Measurements from ENCODE around the gene DYNC1I1. TPM values are rescaled to one million over a fixed set of nuclear protein-coding genes. Genes with fewer than 3 reads are reported as not detected.

Gene DYNC1I1
- 0.92 and 1.2 TPM in 2 replicates for polyA plus RNA-seq (2013)

- H4K91ac ChIP-seq (ENCODE audit: low read depth, low read length), result no peak within 1 kb of the TSS
- DNase-seq, result peak; percentile 44 to 60
- H3K79me2 ChIP-seq (ENCODE audit: control insufficient read depth, insufficient read depth, low read length, poor library complexity), result peaks cover 2% of the 10 kb centered on the region
- no peak within 1 kb of the TSS for H2AK5ac ChIP-seq (ENCODE audit: low read length)
- WGBS (ENCODE audit: extremely low coverage, insufficient coverage, insufficient read length), result no CpG with 5 or more reads among the region's 49 CpGs
- H2BK12ac ChIP-seq (ENCODE audit: low read length), result no peak within 1 kb of the TSS
- peak within 1 kb of the TSS; percentile 66 for H2AFZ ChIP-seq (ENCODE audit: insufficient read depth, low read length, poor library complexity)
- H3K9me3 ChIP-seq (ENCODE audit: insufficient read depth, low read depth, low read length), result no peaks in the 10 kb centered on the region
- peaks cover 5 to 9% of the 10 kb centered on the region in 2 experiments for H3K4me1 ChIP-seq (ENCODE audit: control insufficient read depth in 1 of 2, insufficient read depth in 2 of 2, low read length in 2 of 2)
- no peak within 1 kb of the TSS for H3K23ac ChIP-seq (ENCODE audit: low read length)
- no peak within 1 kb of the TSS for H2BK120ac ChIP-seq (ENCODE audit: insufficient read depth, low read length, poor library complexity)
- no peaks in the 10 kb centered on the region for H3K79me1 ChIP-seq (ENCODE audit: low read length)
- peaks cover 14% of the 10 kb centered on the region for H3K27me3 ChIP-seq (ENCODE audit: insufficient read depth, low read length)
- H3K9ac ChIP-seq (ENCODE audit: low read length), result peak within 1 kb of the TSS; percentile 37
- H3K27ac ChIP-seq (ENCODE audit: low read depth, low read length), result no peak within 1 kb of the TSS
- H3K4me3 ChIP-seq (ENCODE audit: low read depth, low read length), result peak within 1 kb of the TSS; percentile 77
- peak within 1 kb of the TSS; percentile 69 for H4K8ac ChIP-seq (ENCODE audit: low read depth, low read length)
- no peak within 1 kb of the TSS for H3K18ac ChIP-seq (ENCODE audit: low read length)
- no peaks in the 10 kb centered on the region for H3K36me3 ChIP-seq (ENCODE audit: control insufficient read depth in 1 of 2, insufficient read depth in 2 of 2, low read length in 2 of 2)
- no peak within 1 kb of the TSS for H4K12ac ChIP-seq (ENCODE audit: low read depth, low read length)
- H3K14ac ChIP-seq (ENCODE audit: low read length), result peak within 1 kb of the TSS; percentile 22
- H3K4me2 ChIP-seq (ENCODE audit: low read length), result peak within 1 kb of the TSS; percentile 91
- no peak within 1 kb of the TSS for H2BK5ac ChIP-seq (ENCODE audit: low read depth, low read length, poor library complexity)
- H3K4ac ChIP-seq (ENCODE audit: low read depth, low read length), result no peak within 1 kb of the TSS
Measured at GRCh38 chr7:95772298-95772770, at the start of gene DYNC1I1. TSS of gene DYNC1I1 (plus strand) at chr7:95772554. CDS start at chr7:95804730, 32,176 bp downstream.

GRCh38 chr7:95723583-95724180, 48.7 kb upstream of the DYNC1I1 start:
- no peaks in the 10 kb centered on the region for H3K79me2 ChIP-seq (ENCODE audit: control insufficient read depth, insufficient read depth, low read length, poor library complexity)
- H3K36me3 ChIP-seq (ENCODE audit: control insufficient read depth in 1 of 2, insufficient read depth in 2 of 2, low read length in 2 of 2), result no peaks in the 10 kb centered on the region
- no peak overlapping the region for H3K18ac ChIP-seq (ENCODE audit: low read length)
- no peaks in the 10 kb centered on the region for H3K79me1 ChIP-seq (ENCODE audit: low read length)
- H2BK120ac ChIP-seq (ENCODE audit: insufficient read depth, low read length, poor library complexity), result no peak overlapping the region
- no CpG with 5 or more reads among the region's 2 CpGs for WGBS (ENCODE audit: extremely low coverage, insufficient coverage, insufficient read length)
- no peak overlapping the region for H4K8ac ChIP-seq (ENCODE audit: low read depth, low read length)
- no peak overlapping the region for H2AFZ ChIP-seq (ENCODE audit: insufficient read depth, low read length, poor library complexity)
- no peaks in the 10 kb centered on the region for H3K9me3 ChIP-seq (ENCODE audit: insufficient read depth, low read depth, low read length)
- H2BK5ac ChIP-seq (ENCODE audit: low read depth, low read length, poor library complexity), result no peak overlapping the region
- no peak overlapping the region for H3K4me2 ChIP-seq (ENCODE audit: low read length)
- no peak overlapping the region for H3K14ac ChIP-seq (ENCODE audit: low read length)
- no peak overlapping the region for H3K4ac ChIP-seq (ENCODE audit: low read depth, low read length)
- H3K4me1 ChIP-seq (ENCODE audit: control insufficient read depth in 1 of 2, insufficient read depth in 2 of 2, low read length in 2 of 2), result no peaks in the 10 kb centered on the region
- H3K23ac ChIP-seq (ENCODE audit: low read length), result no peak overlapping the region
- no peak overlapping the region for H3K4me3 ChIP-seq (ENCODE audit: low read depth, low read length)
- H4K91ac ChIP-seq (ENCODE audit: low read depth, low read length), result no peak overlapping the region
- DNase-seq, result peak; percentile 16 to 70
- H3K27ac ChIP-seq (ENCODE audit: low read depth, low read length), result no peak overlapping the region
- no peak overlapping the region for H2AK5ac ChIP-seq (ENCODE audit: low read length)
- no peak overlapping the region for H3K9ac ChIP-seq (ENCODE audit: low read length)
- H3K27me3 ChIP-seq (ENCODE audit: insufficient read depth, low read length), result no peaks in the 10 kb centered on the region
- no peak overlapping the region for H2BK12ac ChIP-seq (ENCODE audit: low read length)
- no peak overlapping the region for H4K12ac ChIP-seq (ENCODE audit: low read depth, low read length)

DNA sequence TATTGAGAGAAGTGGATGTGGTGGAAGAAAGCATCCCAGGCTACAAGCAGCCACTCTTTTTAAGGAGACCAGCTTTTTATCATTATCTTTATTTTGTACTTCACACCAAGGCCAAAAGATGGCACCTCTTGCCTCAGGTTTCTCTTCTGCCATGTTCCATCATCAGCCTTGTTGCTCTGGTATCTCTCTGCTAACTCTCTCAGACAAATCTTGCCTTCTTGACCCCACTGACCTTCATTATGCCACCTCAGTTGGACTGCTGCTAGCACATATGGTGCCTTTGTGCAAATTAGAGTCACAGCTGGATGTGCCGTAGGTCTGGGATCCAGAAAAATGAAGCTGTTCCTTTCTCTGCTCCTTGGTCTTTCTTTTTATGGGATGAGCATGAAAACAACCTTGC, 47.1 kb upstream of the DYNC1I1 start:
- Histone ChIP-seq H2BK5ac (ENCODE audit: low read depth, low read length, poor library complexity) (no peak overlapping the region), H3K4ac (ENCODE audit: low read depth, low read length) (no peak overlapping the region), H4K8ac (ENCODE audit: low read depth, low read length) (no peak overlapping the region), H3K4me1 (ENCODE audit: control insufficient read depth in 1 of 2, insufficient read depth in 2 of 2, low read length in 2 of 2) (no peaks in the 10 kb centered on the region), H3K36me3 (ENCODE audit: control insufficient read depth in 1 of 2, insufficient read depth in 2 of 2, low read length in 2 of 2) (no peaks in the 10 kb centered on the region), H3K79me2 (ENCODE audit: control insufficient read depth, insufficient read depth, low read length, poor library complexity) (no peaks in the 10 kb centered on the region), H3K79me1 (ENCODE audit: low read length) (no peaks in the 10 kb centered on the region), H2BK120ac (ENCODE audit: insufficient read depth, low read length, poor library complexity) (no peak overlapping the region), H3K23ac (ENCODE audit: low read length) (no peak overlapping the region), H2BK12ac (ENCODE audit: low read length) (no peak overlapping the region), H3K9ac (ENCODE audit: low read length) (no peak overlapping the region), H3K27me3 (ENCODE audit: insufficient read depth, low read length) (no peaks in the 10 kb centered on the region), H3K14ac (ENCODE audit: low read length) (no peak overlapping the region), H4K91ac (ENCODE audit: low read depth, low read length) (no peak overlapping the region), H4K12ac (ENCODE audit: low read depth, low read length) (no peak overlapping the region), H3K18ac (ENCODE audit: low read length) (no peak overlapping the region), H3K9me3 (ENCODE audit: insufficient read depth, low read depth, low read length) (no peaks in the 10 kb centered on the region), H2AFZ (ENCODE audit: insufficient read depth, low read length, poor library complexity) (no peak overlapping the region), H3K27ac (ENCODE audit: low read depth, low read length) (no peak overlapping the region), H3K4me3 (ENCODE audit: low read depth, low read length) (no peak overlapping the region), H2AK5ac (ENCODE audit: low read length) (no peak overlapping the region), H3K4me2 (ENCODE audit: low read length) (no peak overlapping the region)
- no peak for DNase-seq
- no CpG with 5 or more reads among the region's 1 CpG for WGBS (ENCODE audit: extremely low coverage, insufficient coverage, insufficient read length)

DNA sequence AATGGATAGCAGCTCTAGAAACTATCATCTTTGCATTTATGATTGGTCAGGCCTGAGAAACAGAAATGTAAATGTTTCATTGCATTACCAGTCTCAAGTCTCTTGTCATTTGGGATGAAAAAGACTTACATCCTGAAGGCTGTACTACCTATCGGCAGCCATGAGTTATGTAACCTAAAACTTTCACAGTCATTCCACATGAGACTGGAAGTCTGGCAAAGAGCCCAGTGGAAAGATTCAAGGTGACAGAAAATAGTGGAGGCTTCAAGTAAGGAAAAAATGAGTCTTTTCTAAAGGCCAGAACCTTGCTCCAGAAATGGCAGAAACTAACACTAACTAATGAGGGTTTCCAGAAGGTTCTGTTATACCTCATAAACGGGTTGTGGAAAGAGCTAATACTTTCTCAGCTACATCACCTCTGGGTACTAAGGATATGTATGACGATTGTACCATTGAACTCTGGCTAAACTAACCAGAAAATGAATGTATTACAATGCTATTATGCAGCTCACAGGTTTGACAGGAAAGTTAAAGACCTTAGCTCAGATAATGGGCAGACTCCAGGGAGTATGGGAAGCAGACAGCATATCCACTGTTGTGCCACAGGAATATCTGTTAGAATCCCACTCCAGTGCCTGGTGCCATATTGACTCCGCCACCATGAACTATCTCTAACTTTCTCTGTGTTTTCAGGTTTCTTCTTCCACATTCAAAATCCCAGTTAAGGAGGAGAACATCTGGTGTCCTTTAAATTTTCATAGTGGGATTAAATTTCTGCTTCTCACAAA, 41.7 kb upstream of the DYNC1I1 start:
- DNase-seq, result no peak
- Histone ChIP-seq H2AFZ (ENCODE audit: insufficient read depth, low read length, poor library complexity) (no peak overlapping the region), H3K36me3 (ENCODE audit: control insufficient read depth in 1 of 2, insufficient read depth in 2 of 2, low read length in 2 of 2) (no peaks in the 10 kb centered on the region), H3K27me3 (ENCODE audit: insufficient read depth, low read length) (no peaks in the 10 kb centered on the region), H3K4me3 (ENCODE audit: low read depth, low read length) (no peak overlapping the region), H3K14ac (ENCODE audit: low read length) (no peak overlapping the region), H3K27ac (ENCODE audit: low read depth, low read length) (no peak overlapping the region), H3K9ac (ENCODE audit: low read length) (no peak overlapping the region), H3K23ac (ENCODE audit: low read length) (no peak overlapping the region), H4K91ac (ENCODE audit: low read depth, low read length) (no peak overlapping the region), H3K79me1 (ENCODE audit: low read length) (no peaks in the 10 kb centered on the region), H2BK5ac (ENCODE audit: low read depth, low read length, poor library complexity) (no peak overlapping the region), H3K18ac (ENCODE audit: low read length) (no peak overlapping the region), H3K4me2 (ENCODE audit: low read length) (no peak overlapping the region), H3K4ac (ENCODE audit: low read depth, low read length) (no peak overlapping the region), H3K4me1 (ENCODE audit: control insufficient read depth in 1 of 2, insufficient read depth in 2 of 2, low read length in 2 of 2) (no peaks in the 10 kb centered on the region), H4K8ac (ENCODE audit: low read depth, low read length) (no peak overlapping the region), H2BK12ac (ENCODE audit: low read length) (no peak overlapping the region), H3K9me3 (ENCODE audit: insufficient read depth, low read depth, low read length) (no peaks in the 10 kb centered on the region), H2BK120ac (ENCODE audit: insufficient read depth, low read length, poor library complexity) (no peak overlapping the region), H3K79me2 (ENCODE audit: control insufficient read depth, insufficient read depth, low read length, poor library complexity) (no peaks in the 10 kb centered on the region), H2AK5ac (ENCODE audit: low read length) (no peak overlapping the region), H4K12ac (ENCODE audit: low read depth, low read length) (no peak overlapping the region)
- no CpG with 5 or more reads among the region's 4 CpGs for WGBS (ENCODE audit: extremely low coverage, insufficient coverage, insufficient read length)

Measured in trophoblast cell (in vitro differentiated cells and primary cell).